Gastrocnemius medialis (tissue), 4 donors: ENCODE data around the gene ITGB2. TPM values are rescaled to one million over a fixed set of nuclear protein-coding genes. Genes with fewer than 3 reads are reported as not detected.

Experiments
- ATAC-seq, 2 donors: fragments of 150-250 bp; one replicate each; pipeline ENCODE4 v1.9.1; 2016
- DNase-seq, 2 donors: peaks; one replicate each; pipeline ENCODE4 v3.0.0-alpha.2; 2019
- H3K27ac ChIP-seq, 4 donors: fragments of 200-600 bp; sonication (generic); 1 replicate in 1 of 4; 2 replicates in 3 of 4; pipeline ENCODE4 v1.5.1; 2016 to 2018; ENCODE audit warnings: mild to moderate bottlenecking in 2 of 4, moderate library complexity in 1 of 4
- H3K27me3 ChIP-seq, 3 donors: fragments of 200-600 bp; sonication (generic) in 2 of 3; 1 replicate in 1 of 3; 2 replicates in 2 of 3; pipeline versions ENCODE4 v1.5.1 to v1.6.0; 2016 to 2019; ENCODE audit warnings: mild to moderate bottlenecking in 1 of 3, moderate library complexity in 1 of 3
- H3K36me3 ChIP-seq, 2 donors: fragments of 200-600 bp; sonication (generic) in 1 of 2; one replicate each; pipeline ENCODE4 v1.5.1; 2017 to 2018
- H3K4me1 ChIP-seq, 2 donors: fragments of 200-600 bp; sonication (generic) in 1 of 2; one replicate each; pipeline ENCODE4 v1.5.1; 2016 to 2017; ENCODE audit warnings: mild to moderate bottlenecking in 2 of 2
- H3K4me3 ChIP-seq, 4 donors: fragments of 200-600 bp; sonication (generic) in 3 of 4; 1 replicate in 1 of 4; 2 replicates in 3 of 4; pipeline ENCODE4 v1.5.1; 2016 to 2019; ENCODE audit warnings: mild to moderate bottlenecking in 2 of 4
- H3K9me3 ChIP-seq, 3 donors: fragments of 200-600 bp; sonication (generic) in 2 of 3; 1 replicate in 1 of 3; 2 replicates in 2 of 3; pipeline ENCODE4 v1.5.1; 2016 to 2019
- CTCF ChIP-seq, 5 experiments: fragments of 450-650 bp in 3 of 5; fragments of 200-600 bp in 2 of 5; sonication (generic) in 2 of 5; IDR thresholded peaks in 4 of 5; conservative IDR thresholded peaks in 1 of 5; 1 replicate in 4 of 5; 2 replicates in 1 of 5; pipeline ENCODE4 v1.5.1; 2016 to 2019; ENCODE audit warnings: antibody characterized with exemption in 5 of 5, mild to moderate bottlenecking in 3 of 5, moderate library complexity in 3 of 5
- POLR2A ChIP-seq, 2 donors: fragments of 450-650 bp; IDR thresholded peaks; one replicate each; pipeline ENCODE4 v1.6.1; 2017; ENCODE audit warnings: antibody characterized with exemption in 2 of 2, mild to moderate bottlenecking in 2 of 2, moderate library complexity in 2 of 2
- in situ Hi-C, 4 donors: fragments of 200-750 bp; cut with MboI; loops; one replicate each; pipeline versions ENCODE4 v1.15.0 to v1.8.0; 2017; ENCODE audit warnings: low sequenced_read_pairs in 4 of 4
- intact Hi-C: fragments of 100-400 bp; cut with DNase I; formaldehyde crosslinking; loops from one replicate; pipeline ENCODE4 v1.15.1; 2023; ENCODE audit warnings: low total_unique reads
- total RNA-seq, 4 donors: library from RNA; depleted of rRNA; stranded (reverse); fragments of >200 nt; gene quantifications; one replicate each; pipeline versions ENCODE4 v1.1.0 to v1.2.3, GENCODE V29; 2016

Gene ITGB2
- total RNA-seq, 4 donors from 2014 or later = 10.9 to 41.7 (median 27.4) TPM

GRCh38 chr21:44954281-44954771 is 33.6 kb upstream of the ITGB2 start:
- in situ Hi-C loops (loop anchor here in 2 of 4 donors (5.0 to 10.0 kb wide), 2 partner anchors 90 to 178 kb away; no protein-coding TSS in a partner anchor), intact Hi-C loops (loop anchor here (5.0 kb wide), 2 partner anchors 48 to 333 kb away; partner anchors contain the start of gene POFUT2)
- no peak overlapping the region for H3K4me3 ChIP-seq
- TF ChIP-seq POLR2A (IDR thresholded peaks at IDR 0.05) (no peak), CTCF (IDR thresholded peaks at IDR 0.05 in 4 of 5, conservative IDR thresholded peaks at IDR 0.05 in 1 of 5) (no peak)
- H3K9me3 ChIP-seq = no peaks in the 10 kb centered on the region
- no peaks in the 10 kb centered on the region for H3K36me3 ChIP-seq
- H3K27ac ChIP-seq = peak overlapping the region; percentile 84 to 99 (median 93)
- peaks cover 46 to 55% of the 10 kb centered on the region in 2 donors for H3K4me1 ChIP-seq
- no peaks in the 10 kb centered on the region for H3K27me3 ChIP-seq
- DNase-seq = peak in 1 of 2 donors; percentile 61
- no peak for ATAC-seq

- DNase-seq = no peak
Observed at GRCh38 chr21:44953628-44954021, 32.9 kb upstream of the ITGB2 start.

GRCh38 chr21:44952929-44953627 is 32.4 kb upstream of the ITGB2 start:
- no peak for DNase-seq
- peak overlapping the region; percentile 84 to 99 (median 93) for H3K27ac ChIP-seq
- intact Hi-C loops = loop anchor here (2.0 to 5.0 kb wide), 3 partner anchors 49 to 334 kb away; partner anchors contain the start of gene POFUT2
- TF ChIP-seq CTCF (IDR thresholded peaks at IDR 0.05 in 4 of 5, conservative IDR thresholded peaks at IDR 0.05 in 1 of 5) (no peak), POLR2A (IDR thresholded peaks at IDR 0.05) (peak; percentile 13 to 23)
- peaks cover 44 to 52% of the 10 kb centered on the region in 2 donors for H3K4me1 ChIP-seq
- H3K4me3 ChIP-seq = no peak overlapping the region
- no peaks in the 10 kb centered on the region for H3K9me3 ChIP-seq
- no peaks in the 10 kb centered on the region for H3K27me3 ChIP-seq
- in situ Hi-C loops = loop anchor here in 2 of 4 donors (5.0 to 10.0 kb wide), 2 partner anchors 92 to 179 kb away; no protein-coding TSS in a partner anchor
- H3K36me3 ChIP-seq = no peaks in the 10 kb centered on the region
- peak in 1 of 2 donors; percentile 3 for ATAC-seq

More at GRCh38 chr21:44953628-44954021, 32.9 kb upstream of the ITGB2 start:
- in situ Hi-C loops = loop anchor here in 2 of 4 donors (5.0 to 10.0 kb wide), 2 partner anchors 91 to 179 kb away; no protein-coding TSS in a partner anchor
- Histone ChIP-seq H3K4me1 (peaks cover 43 to 52% of the 10 kb centered on the region in 2 donors), H3K27me3 (no peaks in the 10 kb centered on the region), H3K36me3 (no peaks in the 10 kb centered on the region), H3K4me3 (no peak overlapping the region), H3K9me3 (no peaks in the 10 kb centered on the region), H3K27ac (peak overlapping the region; percentile 84 to 99 (median 93))
- ATAC-seq = no peak
- TF ChIP-seq CTCF (IDR thresholded peaks at IDR 0.05 in 4 of 5, conservative IDR thresholded peaks at IDR 0.05 in 1 of 5) = no peak
- no peak for TF ChIP-seq POLR2A (IDR thresholded peaks at IDR 0.05)
- intact Hi-C loops = loop anchor here (2.0 to 5.0 kb wide), 3 partner anchors 49 to 334 kb away; partner anchors contain the start of gene POFUT2

GRCh38 chr21:44952116-44952928 is 31.6 kb upstream of the ITGB2 start:
- peak; percentile 65 to 93 for DNase-seq
- peak; percentile 76 to 78 for ATAC-seq
- H3K27me3 ChIP-seq = no peaks in the 10 kb centered on the region
- intact Hi-C loops (loop anchor here (2.0 to 5.0 kb wide), 3 partner anchors 50 to 335 kb away; partner anchors contain the start of gene POFUT2), in situ Hi-C loops (loop anchor here in 2 of 4 donors (5.0 to 10.0 kb wide), 2 partner anchors 92 to 180 kb away; no protein-coding TSS in a partner anchor)
- no peak overlapping the region for H3K4me3 ChIP-seq
- H3K36me3 ChIP-seq = no peaks in the 10 kb centered on the region
- no peaks in the 10 kb centered on the region for H3K9me3 ChIP-seq
- H3K27ac ChIP-seq = peak overlapping the region; percentile 84 to 99 (median 93)
- H3K4me1 ChIP-seq = peaks cover 51 to 56% of the 10 kb centered on the region in 2 donors
- TF ChIP-seq CTCF (IDR thresholded peaks at IDR 0.05 in 4 of 5, conservative IDR thresholded peaks at IDR 0.05 in 1 of 5) (no peak), POLR2A (IDR thresholded peaks at IDR 0.05) (peak; percentile 59 to 64)
